IMR-90 (cell line): ENCODE measurements around the gene C2CD4C. TPM values are rescaled to one million over a fixed set of nuclear protein-coding genes. Genes with fewer than 3 reads are reported as not detected.

Experiments
- ATAC-seq: fragments of 200-7000 bp; cut with Tn5 transposase; 2 replicates; pipeline ENCODE4 v1.9.1; 2020; ENCODE audit warnings: low read depth, mild to moderate bottlenecking, moderate library complexity
- BruUV-seq: library from RNA; stranded (reverse); fragments of 400-500 nt; replicated peaks from 2 replicates; lab custom pipeline; 2021; lab: Mats Ljungman, UMichigan
- CTCF ChIA-PET: fragments of 300-600 bp; formaldehyde crosslinking; extraction: SDS; loops from one replicate; lab custom pipeline; 2021; ENCODE audit warnings: antibody characterized with exemption; lab: Yijun Ruan, JAX
- POLR2A ChIA-PET: fragments of 300-600 bp; sonication (Branson Sonifier 250); formaldehyde crosslinking; loops from one replicate; lab custom pipeline; 2022; ENCODE audit warnings: antibody characterized with exemption; ENCODE audit not compliant: unreplicated experiment; lab: Charles Lee
- DNase-seq: peaks from one replicate; pipeline ENCODE4 v3.0.0; 2013
- H2AFZ ChIP-seq: replicated peaks from 2 replicates; pipeline ENCODE3; 2013; ENCODE audit warnings: low read length, mild to moderate bottlenecking; ENCODE audit not compliant: poor library complexity
- H2AK5ac ChIP-seq: 2 replicates; pipeline ENCODE4 v1.6.1; 2013; ENCODE audit warnings: low read depth, low read length, inconsistent platforms
- H2AK9ac ChIP-seq: replicated peaks from 2 replicates; pipeline ENCODE3; 2013; ENCODE audit warnings: mild to moderate bottlenecking, low read depth, low read length, moderate library complexity; ENCODE audit not compliant: poor library complexity
- H2BK120ac ChIP-seq: 2 replicates; pipeline ENCODE4 v1.6.1; 2013; ENCODE audit warnings: low read depth, low read length, inconsistent platforms
- H2BK15ac ChIP-seq: 3 replicates; pipeline ENCODE4 v1.6.1; 2013; ENCODE audit warnings: low read depth, low read length, inconsistent platforms
- H2BK20ac ChIP-seq: 2 replicates; pipeline ENCODE4 v1.6.1; 2013; ENCODE audit warnings: low read depth, mild to moderate bottlenecking, inconsistent platforms, low read length, moderate library complexity
- H2BK5ac ChIP-seq: 2 replicates; pipeline ENCODE4 v1.6.1; 2013; ENCODE audit warnings: mild to moderate bottlenecking, low read depth, low read length, inconsistent platforms; ENCODE audit not compliant: poor library complexity, severe bottlenecking
- H3K14ac ChIP-seq: replicated peaks from 2 replicates; pipeline ENCODE4 v1.6.1; 2013; ENCODE audit warnings: low read depth, low read length, inconsistent platforms
- H3K18ac ChIP-seq: 2 replicates; pipeline ENCODE4 v1.6.1; 2013; ENCODE audit warnings: low read depth, low read length, control low read depth
- H3K23ac ChIP-seq: 2 replicates; pipeline ENCODE4 v1.6.1; 2013; ENCODE audit warnings: low read depth, low read length, inconsistent platforms
- H3K27ac ChIP-seq: 2 replicates; pipeline ENCODE4 v1.5.1; 2013; ENCODE audit warnings: mild to moderate bottlenecking, control low read depth, low read length; ENCODE audit not compliant: insufficient read depth
- H3K27me3 ChIP-seq: 2 replicates; pipeline ENCODE4 v1.6.1; 2013; ENCODE audit warnings: low read length; ENCODE audit not compliant: control insufficient read depth, insufficient read depth
- H3K36me3 ChIP-seq: 2 replicates; pipeline ENCODE4 v1.6.1; 2013; ENCODE audit warnings: low read length, mixed read lengths; ENCODE audit not compliant: control insufficient read depth, insufficient read depth
- H3K4ac ChIP-seq: 2 replicates; pipeline ENCODE4 v1.6.1; 2013; ENCODE audit warnings: low read depth, low read length, inconsistent platforms
- H3K4me1 ChIP-seq: 2 replicates; pipeline ENCODE4 v1.6.1; 2013; ENCODE audit warnings: low read length, mixed read lengths; ENCODE audit not compliant: control insufficient read depth, insufficient read depth
- H3K4me2 ChIP-seq: 2 replicates; pipeline ENCODE4 v1.6.1; 2013; ENCODE audit warnings: low read depth, mild to moderate bottlenecking, control low read depth, low read length, moderate library complexity
- H3K4me3 ChIP-seq: 2 replicates; pipeline ENCODE4 v1.5.1; 2013; ENCODE audit warnings: low read depth, mild to moderate bottlenecking, control low read depth, low read length, moderate library complexity; ENCODE audit not compliant: insufficient read depth
- H3K56ac ChIP-seq: 2 replicates; pipeline ENCODE4 v1.6.1; 2013; ENCODE audit warnings: low read length, inconsistent platforms; ENCODE audit not compliant: insufficient read depth; ENCODE audit errors: extremely low read depth
- H3K79me1 ChIP-seq, 2 experiments: 2 replicates each; pipeline ENCODE4 v1.6.1; 2013; ENCODE audit warnings: low read length in 2 of 2, inconsistent platforms in 1 of 2, low read depth in 1 of 2
- H3K9ac ChIP-seq: 2 replicates; pipeline ENCODE4 v1.6.1; 2013; ENCODE audit warnings: low read depth, low read length, control low read depth
- H3K9me1 ChIP-seq: 2 replicates; pipeline ENCODE4 v1.6.1; 2013; ENCODE audit warnings: low read length, inconsistent platforms; ENCODE audit not compliant: insufficient read depth
- H3K9me3 ChIP-seq: 2 replicates; pipeline ENCODE4 v1.6.1; 2013; ENCODE audit warnings: low read length; ENCODE audit not compliant: control insufficient read depth, insufficient read depth
- H4K20me1 ChIP-seq: 2 replicates; pipeline ENCODE4 v1.6.1; 2013; ENCODE audit warnings: low read length, inconsistent platforms; ENCODE audit not compliant: insufficient read depth
- H4K5ac ChIP-seq: 2 replicates; pipeline ENCODE4 v1.6.1; 2013; ENCODE audit warnings: mild to moderate bottlenecking, low read depth, low read length, control low read depth
- H4K8ac ChIP-seq, 2 experiments: 2 replicates each; pipeline ENCODE4 v1.6.1; 2013; ENCODE audit warnings: low read depth in 2 of 2, low read length in 2 of 2, control low read depth in 1 of 2, inconsistent platforms in 1 of 2
- H4K91ac ChIP-seq: 2 replicates; pipeline ENCODE4 v1.6.1; 2013; ENCODE audit warnings: low read depth, low read length, inconsistent platforms; ENCODE audit not compliant: insufficient read depth
- CEBPB ChIP-seq: IDR thresholded peaks from 2 replicates; pipeline ENCODE4 v1.6.1; 2012; ENCODE audit warnings: low read depth, low read length, improper control_type of control experiment
- CHD1 ChIP-seq: IDR thresholded peaks from 2 replicates; pipeline ENCODE4 v1.6.1; 2012; ENCODE audit warnings: low read depth, low read length, improper control_type of control experiment
- CTCF ChIP-seq: conservative IDR thresholded peaks from 2 replicates; pipeline ENCODE4 v1.5.1; 2012; ENCODE audit warnings: mild to moderate bottlenecking, low read depth, low read length, improper control_type of control experiment
- ELK1 ChIP-seq: fragments of 150-350 bp; IDR thresholded peaks from 2 replicates; pipeline ENCODE4 v1.6.1; 2016; ENCODE audit warnings: low read depth, mild to moderate bottlenecking, low read length, moderate library complexity, borderline replicate concordance
- FOS ChIP-seq: fragments of 150-350 bp; IDR thresholded peaks from 2 replicates; pipeline ENCODE4 v1.6.1; 2016; ENCODE audit warnings: low read depth, low read length
- MAFK ChIP-seq: IDR thresholded peaks from 2 replicates; pipeline ENCODE4 v1.6.1; 2012; ENCODE audit warnings: low read depth, low read length, improper control_type of control experiment
- MAZ ChIP-seq: IDR thresholded peaks from 2 replicates; pipeline ENCODE4 v1.6.1; 2012; ENCODE audit warnings: low read depth, mild to moderate bottlenecking, low read length, improper control_type of control experiment, moderate library complexity, borderline replicate concordance
- MXI1 ChIP-seq: IDR thresholded peaks from 2 replicates; pipeline ENCODE4 v1.6.1; 2012; ENCODE audit warnings: low read depth, mild to moderate bottlenecking, low read length, moderate library complexity, borderline replicate concordance
- NFE2L2 ChIP-seq: fragments of 150-350 bp; IDR thresholded peaks from 2 replicates; pipeline ENCODE4 v1.6.1; 2016; ENCODE audit warnings: low read depth, mild to moderate bottlenecking, low read length
- POLR2A ChIP-seq: IDR thresholded peaks from 2 replicates; pipeline ENCODE4 v1.6.1; 2012; ENCODE audit warnings: mild to moderate bottlenecking, low read depth, low read length
- RAD21 ChIP-seq: IDR thresholded peaks from 2 replicates; pipeline ENCODE4 v1.6.1; 2012; ENCODE audit warnings: low read length, improper control_type of control experiment
- RCOR1 ChIP-seq: IDR thresholded peaks from 2 replicates; pipeline ENCODE4 v1.6.1; 2012; ENCODE audit warnings: mild to moderate bottlenecking, low read length, improper control_type of control experiment; ENCODE audit not compliant: insufficient replicate concordance
- RFX5 ChIP-seq: IDR thresholded peaks from 2 replicates; pipeline ENCODE4 v1.8.0; 2012; ENCODE audit warnings: low read depth, mild to moderate bottlenecking, low read length, moderate library complexity
- SMC3 ChIP-seq: fragments of 150-350 bp; IDR thresholded peaks from 2 replicates; pipeline ENCODE4 v1.6.1; 2016; ENCODE audit warnings: low read depth, mild to moderate bottlenecking, antibody characterized with exemption, low read length, moderate library complexity
- WGBS, 2 experiments: methylation state at CpG; one replicate each; pipeline versions ENCODE4 v1.1.5 to v1.1.7; 2013; ENCODE audit warnings: missing lambda C conversion rate in 2 of 2; ENCODE audit not compliant: insufficient read length in 1 of 2; ENCODE audit errors: extremely low coverage in 2 of 2; 5-methylcytosine and 5-hydroxymethylcytosine counted together
- dilution Hi-C: fragments of 300-500 bp; cut with HindIII; formaldehyde crosslinking; loops from one replicate; pipeline ENCODE4 v1.14.3; 2018; ENCODE audit warnings: low sequenced_read_pairs; ENCODE audit not compliant: unreplicated experiment
- in situ Hi-C: fragments of 300-500 bp; cut with MboI; formaldehyde crosslinking; loops from 3 replicates; pipeline ENCODE4 v1.14.3; 2019; ENCODE audit warnings: low sequenced_read_pairs, inconsistent platforms, mixed read lengths
- intact Hi-C: fragments of 100-400 bp; cut with micrococcal nuclease; formaldehyde crosslinking; loops from 2 replicates; pipeline ENCODE4 v1.10.0; 2022
- polyA plus RNA-seq, 3 experiments: library from polyadenylated mRNA; depleted of rRNA; stranded (reverse); fragments of >200 nt; gene quantifications; 2 replicates each; pipeline ENCODE4 v1.2.3, GENCODE V29; 2012; ENCODE audit warnings: low replicate concordance in 1 of 3
- total RNA-seq: library from RNA; depleted of rRNA; stranded (reverse); fragments of >200 nt; gene quantifications from 2 replicates; pipeline ENCODE4 v1.2.3, GENCODE V29; 2012

Gene C2CD4C
- total and polyA plus RNA-seq, 2 of the 4 experiments (the other 2 are of a cell fraction) = under 0.01 to 0.07 TPM

GRCh38 chr19:391726-392374, 17.1 kb downstream of the C2CD4C start:
- H3K4me3 ChIP-seq = no peak overlapping the region
- no peak overlapping the region for H2AK9ac ChIP-seq
- no peak overlapping the region for H4K91ac ChIP-seq
- H3K9me1 ChIP-seq = no peaks in the 10 kb centered on the region
- H4K20me1 ChIP-seq = no peaks in the 10 kb centered on the region
- H2BK5ac ChIP-seq = no peak overlapping the region
- no peak overlapping the region for H3K9ac ChIP-seq
- no peak overlapping the region for H2BK15ac ChIP-seq
- no peak overlapping the region for H2AFZ ChIP-seq
- DNase-seq (no peak), ATAC-seq (no peak)
- CTCF ChIA-PET = no interaction called here
- H3K18ac ChIP-seq = no peak overlapping the region
- no peak overlapping the region for H3K23ac ChIP-seq
- H3K27me3 ChIP-seq = peaks cover 8% of the 10 kb centered on the region
- no peak overlapping the region for H3K4ac ChIP-seq
- dilution Hi-C loops (no loop called here), intact Hi-C loops (no loop called here), in situ Hi-C loops (no loop called here)
- no peaks in the 10 kb centered on the region for H3K79me1 ChIP-seq
- no peak overlapping the region for H4K5ac ChIP-seq
- no peak overlapping the region for H3K56ac ChIP-seq
- no peak overlapping the region for H3K27ac ChIP-seq
- TF ChIP-seq RFX5 = no peak
- TF ChIP-seq MXI1 = no peak
- TF ChIP-seq CHD1 = no peak
- no peak for TF ChIP-seq NFE2L2
- no peak for TF ChIP-seq CTCF
- no peak for TF ChIP-seq POLR2A
- no peak for TF ChIP-seq FOS
- TF ChIP-seq RCOR1 = no peak
- TF ChIP-seq MAFK = no peak
- TF ChIP-seq SMC3 = no peak
- TF ChIP-seq MAZ = no peak
- TF ChIP-seq CEBPB = no peak
- TF ChIP-seq RAD21 = no peak
- TF ChIP-seq ELK1 = no peak
- no peak overlapping the region for H3K14ac ChIP-seq
- H3K4me1 ChIP-seq = no peaks in the 10 kb centered on the region
- H4K8ac ChIP-seq = no peak overlapping the region
- no peaks in the 10 kb centered on the region for H3K36me3 ChIP-seq
- BruUV-seq = no TSS peak
- peaks cover 7% of the 10 kb centered on the region; the same call in 1 of the 2 replicates for H3K9me3 ChIP-seq
- H2BK20ac ChIP-seq = no peak overlapping the region
- POLR2A ChIA-PET = no interaction called here
- no peak overlapping the region for H2BK120ac ChIP-seq
- 81% methylated on average over 26 of the region's 30 CpGs; no CpG with 5 or more reads in 1 of the 2 experiments for whole genome bisulfite sequencing, 2 experiments
- H2AK5ac ChIP-seq = no peak overlapping the region
- no peak overlapping the region for H3K4me2 ChIP-seq
